Upper lobe of left lung (tissue), 4 donors: ENCODE results near the gene IL12RB1.

ENCODE experiments used
- EP300 ChIP-seq, 4 donors: sonication (generic); formaldehyde crosslinking; IDR thresholded peaks; one replicate each; pipeline ENCODE4 v1.5.1; 2017; ENCODE audit warnings: antibody characterized with exemption in 4 of 4, control low read depth in 2 of 4
- POLR2AphosphoS5 ChIP-seq, 2 donors: sonication (generic); formaldehyde crosslinking; IDR thresholded peaks; one replicate each; pipeline ENCODE4 v1.5.1; 2017; ENCODE audit warnings: antibody characterized with exemption in 2 of 2
- TF ChIP-seq, protein P1 (sequence below), 6 experiments: fragments of 450-650 bp in 4 of 6; fragments of 200-600 bp in 2 of 6; sonication (generic) in 2 of 6; IDR thresholded peaks; one replicate each; pipeline ENCODE4 v1.5.1; 2016 to 2019; ENCODE audit warnings: antibody characterized with exemption in 6 of 6

DNA sequence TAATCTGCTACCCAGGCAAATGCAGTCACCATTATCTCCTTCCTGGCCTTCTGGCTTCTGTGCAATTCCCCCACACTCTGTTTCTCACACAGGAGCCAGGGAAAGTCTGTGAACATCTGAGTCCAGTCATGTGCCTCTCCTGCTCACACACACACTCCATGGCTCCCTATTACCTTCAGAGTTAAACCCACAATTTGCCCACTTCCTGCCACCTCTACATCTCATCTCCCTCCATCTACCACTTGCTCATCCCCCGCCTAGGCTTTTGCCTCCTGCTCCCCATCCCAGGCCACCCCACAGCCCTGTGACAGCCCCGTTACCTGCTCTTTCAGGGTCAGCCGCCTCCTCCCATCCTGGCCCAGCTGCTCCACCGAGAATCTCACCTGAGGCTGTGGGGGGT, 13.5 kb downstream of the IL12RB1 start:
- TF ChIP-seq, protein P1, sequence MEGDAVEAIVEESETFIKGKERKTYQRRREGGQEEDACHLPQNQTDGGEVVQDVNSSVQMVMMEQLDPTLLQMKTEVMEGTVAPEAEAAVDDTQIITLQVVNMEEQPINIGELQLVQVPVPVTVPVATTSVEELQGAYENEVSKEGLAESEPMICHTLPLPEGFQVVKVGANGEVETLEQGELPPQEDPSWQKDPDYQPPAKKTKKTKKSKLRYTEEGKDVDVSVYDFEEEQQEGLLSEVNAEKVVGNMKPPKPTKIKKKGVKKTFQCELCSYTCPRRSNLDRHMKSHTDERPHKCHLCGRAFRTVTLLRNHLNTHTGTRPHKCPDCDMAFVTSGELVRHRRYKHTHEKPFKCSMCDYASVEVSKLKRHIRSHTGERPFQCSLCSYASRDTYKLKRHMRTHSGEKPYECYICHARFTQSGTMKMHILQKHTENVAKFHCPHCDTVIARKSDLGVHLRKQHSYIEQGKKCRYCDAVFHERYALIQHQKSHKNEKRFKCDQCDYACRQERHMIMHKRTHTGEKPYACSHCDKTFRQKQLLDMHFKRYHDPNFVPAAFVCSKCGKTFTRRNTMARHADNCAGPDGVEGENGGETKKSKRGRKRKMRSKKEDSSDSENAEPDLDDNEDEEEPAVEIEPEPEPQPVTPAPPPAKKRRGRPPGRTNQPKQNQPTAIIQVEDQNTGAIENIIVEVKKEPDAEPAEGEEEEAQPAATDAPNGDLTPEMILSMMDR (IDR thresholded peaks at IDR 0.05): no peak
- TF ChIP-seq POLR2AphosphoS5 (IDR thresholded peaks at IDR 0.05) (no peak), EP300 (IDR thresholded peaks at IDR 0.05) (no peak)
